DOHH2 (cell line): Measurements from ENCODE around the gene SLC2A11.

Experiments
- H3F3A ChIP-seq: fragments of 200-600 bp; sonication (generic), shearing (Covaris generic); 2 replicates; pipeline ENCODE4 v1.6.0; 2016; ENCODE audit warnings: antibody characterized with exemption, mild to moderate bottlenecking; ENCODE audit not compliant: control insufficient read depth, insufficient read depth
- H3K27ac ChIP-seq: fragments of 200-600 bp; sonication (generic); 2 replicates; pipeline ENCODE4 v1.5.1; 2014; ENCODE audit warnings: low read depth, mild to moderate bottlenecking, low read length, moderate library complexity
- H3K27me3 ChIP-seq: fragments of 200-600 bp; sonication (generic); 2 replicates; pipeline ENCODE4 v1.6.1; 2014; ENCODE audit warnings: mild to moderate bottlenecking, low read length, mixed read lengths; ENCODE audit not compliant: control insufficient read depth
- H3K36me3 ChIP-seq: fragments of 200-600 bp; sonication (generic); 2 replicates; pipeline ENCODE4 v1.6.1; 2014; ENCODE audit warnings: mild to moderate bottlenecking, low read length, moderate library complexity, mixed read lengths; ENCODE audit not compliant: control insufficient read depth
- H3K4me1 ChIP-seq: fragments of 200-600 bp; sonication (generic); 2 replicates; pipeline ENCODE4 v1.6.1; 2014; ENCODE audit warnings: mild to moderate bottlenecking, low read length, mixed read lengths; ENCODE audit not compliant: control insufficient read depth
- H3K4me2 ChIP-seq: fragments of 200-600 bp; sonication (generic); 2 replicates; pipeline ENCODE4 v1.6.0; 2014; ENCODE audit warnings: mild to moderate bottlenecking, low read length, moderate library complexity
- H3K4me3 ChIP-seq: fragments of 200-600 bp; sonication (generic); 2 replicates; pipeline ENCODE4 v1.5.1; 2014; ENCODE audit warnings: mild to moderate bottlenecking, low read length, mixed read lengths
- H3K79me2 ChIP-seq: fragments of 200-600 bp; sonication (generic); 2 replicates; pipeline ENCODE4 v1.6.1; 2014; ENCODE audit warnings: mild to moderate bottlenecking, low read length, mixed read lengths; ENCODE audit not compliant: control insufficient read depth
- H3K9me2 ChIP-seq: fragments of 200-600 bp; sonication (generic); replicated peaks from 2 replicates; pipeline ENCODE4 v1.6.1; 2014; ENCODE audit warnings: mild to moderate bottlenecking, low read length, mixed read lengths; ENCODE audit not compliant: control insufficient read depth
- H3K9me3 ChIP-seq: fragments of 200-600 bp; sonication (generic); 2 replicates; pipeline ENCODE4 v1.6.1; 2014; ENCODE audit warnings: antibody characterized with exemption, low read length, mixed read lengths; ENCODE audit not compliant: control insufficient read depth, insufficient read depth
- H4K20me1 ChIP-seq: fragments of 200-600 bp; sonication (generic); 2 replicates; pipeline ENCODE4 v1.6.0; 2014; ENCODE audit warnings: low read depth, mild to moderate bottlenecking, antibody characterized with exemption, low read length, moderate library complexity; ENCODE audit not compliant: control insufficient read depth, insufficient read depth
- CTCF ChIP-seq: fragments of 200-600 bp; sonication (generic); IDR thresholded peaks from one replicate; pipeline ENCODE4 v1.5.1; 2014; ENCODE audit warnings: antibody characterized with exemption, mild to moderate bottlenecking, low read depth, low read length; ENCODE audit not compliant: poor library complexity, severe bottlenecking
- EZH2phosphoT487 ChIP-seq: fragments of 200-600 bp; sonication (generic); IDR thresholded peaks from 2 replicates; pipeline ENCODE4 v1.6.1; 2017; ENCODE audit warnings: borderline replicate concordance, mild to moderate bottlenecking, antibody characterized with exemption, low read length, moderate library complexity, mixed read lengths

The SLC2A11 gene

DNA sequence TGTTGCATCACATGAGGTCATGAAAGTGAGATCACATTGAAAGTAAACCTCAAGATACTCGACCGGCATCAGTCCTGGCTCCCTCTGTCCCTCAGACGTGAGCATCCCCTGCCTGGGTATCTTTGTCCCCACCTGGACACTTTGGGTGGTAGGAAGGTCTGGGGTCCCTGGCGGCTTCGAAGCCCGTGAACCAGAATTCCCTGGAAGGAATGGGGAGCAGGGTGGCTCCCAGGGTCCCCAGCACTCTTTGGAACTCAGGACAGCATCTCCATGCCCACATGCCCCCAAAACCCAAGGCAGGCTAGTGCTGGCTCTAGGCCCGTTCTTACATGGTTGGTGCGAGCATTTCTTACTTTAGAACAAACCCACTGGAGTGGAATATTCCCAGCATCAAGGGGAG lies 26.4 kb upstream of the SLC2A11 start:
- Histone ChIP-seq H3K9me2 (no peaks in the 10 kb centered on the region), H3K4me2 (no peak overlapping the region), H3F3A (peaks cover 20% of the 10 kb centered on the region), H4K20me1 (no peaks in the 10 kb centered on the region; the same call in 1 of the 2 replicates), H3K4me1 (peaks cover 82% of the 10 kb centered on the region), H3K27me3 (no peaks in the 10 kb centered on the region), H3K9me3 (no peaks in the 10 kb centered on the region), H3K4me3 (no peak overlapping the region), H3K79me2 (peaks cover 84% of the 10 kb centered on the region), H3K36me3 (peaks cover 96% of the 10 kb centered on the region), H3K27ac (no peak overlapping the region)
- TF ChIP-seq CTCF (no peak), EZH2phosphoT487 (no peak)

- H3K4me1 ChIP-seq, result peaks cover 82% of the 10 kb centered on the region
- no peak for TF ChIP-seq CTCF
- no peak for TF ChIP-seq EZH2phosphoT487
- peaks cover 85% of the 10 kb centered on the region for H3K79me2 ChIP-seq
- H3K9me3 ChIP-seq, result no peaks in the 10 kb centered on the region
- H3K9me2 ChIP-seq, result no peaks in the 10 kb centered on the region
- H3F3A ChIP-seq, result peaks cover 15% of the 10 kb centered on the region
- H3K4me3 ChIP-seq, result no peak overlapping the region
- no peak overlapping the region for H3K27ac ChIP-seq
- peaks cover 96% of the 10 kb centered on the region for H3K36me3 ChIP-seq
- H4K20me1 ChIP-seq, result no peaks in the 10 kb centered on the region; the same call in 1 of the 2 replicates
- no peaks in the 10 kb centered on the region for H3K27me3 ChIP-seq
- no peak overlapping the region for H3K4me2 ChIP-seq
Measured at GRCh38 chr22:23831781-23832180, 25.9 kb upstream of the SLC2A11 start.

GRCh38 chr22:23832226-23833016 lies 25.3 kb upstream of the SLC2A11 start:
- peaks cover 13% of the 10 kb centered on the region for H3F3A ChIP-seq
- no peaks in the 10 kb centered on the region; the same call in 1 of the 2 replicates for H4K20me1 ChIP-seq
- no peaks in the 10 kb centered on the region for H3K9me2 ChIP-seq
- H3K4me1 ChIP-seq, result peaks cover 82% of the 10 kb centered on the region
- H3K79me2 ChIP-seq, result peaks cover 85% of the 10 kb centered on the region
- no peaks in the 10 kb centered on the region for H3K27me3 ChIP-seq
- H3K4me2 ChIP-seq, result no peak overlapping the region
- peaks cover 96% of the 10 kb centered on the region for H3K36me3 ChIP-seq
- H3K4me3 ChIP-seq, result no peak overlapping the region
- TF ChIP-seq EZH2phosphoT487 (no peak), CTCF (no peak)
- no peaks in the 10 kb centered on the region for H3K9me3 ChIP-seq
- no peak overlapping the region for H3K27ac ChIP-seq
